Bronchial epithelial cell (primary cell): ENCODE results near the gene EXOC3L1. TPM values are rescaled to one million over a fixed set of nuclear protein-coding genes. Genes with fewer than 3 reads are reported as not detected.

Source experiments
- DNase-seq: peaks from one replicate; pipeline ENCODE4 v3.0.0-alpha.2; 2010; ENCODE audit warnings: low read depth
- FAIRE-seq: peaks from 2 replicates; lab custom pipeline; 2011; peaks lifted over from hg19 to GRCh38; lab: Jason Lieb, UNC
- H3K27me3 ChIP-seq: 2 replicates; pipeline ENCODE4 v1.5.1; 2011; ENCODE audit warnings: low read length; ENCODE audit not compliant: control insufficient read depth, insufficient read depth
- H3K36me3 ChIP-seq: 2 replicates; pipeline ENCODE4 v1.5.1; 2011; ENCODE audit warnings: low read length; ENCODE audit not compliant: control insufficient read depth, insufficient read depth
- H3K4me3 ChIP-seq: 2 replicates; pipeline ENCODE4 v1.5.1; 2011; ENCODE audit warnings: mild to moderate bottlenecking, low read depth, low read length, control low read depth
- CTCF ChIP-seq: IDR thresholded peaks from 2 replicates; pipeline ENCODE4 v1.5.1; 2011; ENCODE audit warnings: mild to moderate bottlenecking, moderate library complexity, low read length, control low read depth, inconsistent platforms; ENCODE audit not compliant: insufficient read depth, severe bottlenecking
- total RNA-seq: library from RNA; depleted of rRNA; stranded (reverse); fragments of >200 nt; gene quantifications from 2 replicates; pipeline ENCODE4 v1.2.1, GENCODE V29; 2014

Gene EXOC3L1
- total RNA-seq, 1 donor from 2014 or later: not detected

DNA sequence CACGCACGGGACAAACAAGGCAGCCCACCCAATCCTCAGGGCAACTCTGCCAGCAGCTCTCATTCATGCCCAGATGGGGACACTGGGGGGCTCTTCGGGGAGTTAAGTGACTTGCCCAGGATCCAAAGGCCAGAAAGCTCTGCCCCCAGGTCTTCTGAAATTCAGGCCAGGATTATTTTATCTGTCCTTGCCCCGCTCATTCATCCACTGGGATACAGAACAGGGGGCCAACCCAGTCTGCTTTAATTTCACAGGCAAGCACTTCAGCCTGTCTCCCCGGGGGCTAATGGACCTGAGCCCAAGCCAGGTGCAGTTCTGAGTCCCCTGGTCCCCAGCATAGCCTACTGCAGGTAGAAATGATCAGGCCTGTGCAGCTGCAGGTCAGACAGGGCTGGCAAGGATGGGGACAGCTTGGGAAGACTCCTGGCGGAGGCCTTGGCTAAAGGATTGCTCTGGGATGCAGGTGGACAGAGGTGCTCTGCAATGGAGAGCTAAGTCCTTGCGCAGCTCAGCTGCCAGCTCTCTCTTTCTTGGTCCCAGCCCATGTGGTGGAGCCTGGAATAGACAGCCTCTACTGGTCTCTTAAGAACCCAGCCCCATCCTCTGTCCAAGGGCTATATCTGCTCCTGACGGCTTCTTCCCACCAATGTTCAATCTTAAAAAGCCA, 38.4 kb downstream of the EXOC3L1 start:
- DNase-seq (no peak), FAIRE-seq (no peak)
- Histone ChIP-seq H3K27me3 (no peaks in the 10 kb centered on the region), H3K36me3 (peaks cover 3% of the 10 kb centered on the region), H3K4me3 (no peak overlapping the region)
- TF ChIP-seq CTCF: no peak

GRCh38 chr16:67150833-67151396, 39.0 kb downstream of the EXOC3L1 start, which contains the start of gene B3GNT9:
TSS of gene B3GNT9 (minus strand) at chr16:67150998. CDS start at chr16:67150485, 513 bp downstream.
- Histone ChIP-seq H3K4me3 (peak within 1 kb of the TSS; percentile 58), H3K36me3 (peaks cover 4% of the 10 kb centered on the region), H3K27me3 (no peaks in the 10 kb centered on the region)
- no peak for TF ChIP-seq CTCF
- DNase-seq (peak; percentile 38), FAIRE-seq (no peak)

DNA sequence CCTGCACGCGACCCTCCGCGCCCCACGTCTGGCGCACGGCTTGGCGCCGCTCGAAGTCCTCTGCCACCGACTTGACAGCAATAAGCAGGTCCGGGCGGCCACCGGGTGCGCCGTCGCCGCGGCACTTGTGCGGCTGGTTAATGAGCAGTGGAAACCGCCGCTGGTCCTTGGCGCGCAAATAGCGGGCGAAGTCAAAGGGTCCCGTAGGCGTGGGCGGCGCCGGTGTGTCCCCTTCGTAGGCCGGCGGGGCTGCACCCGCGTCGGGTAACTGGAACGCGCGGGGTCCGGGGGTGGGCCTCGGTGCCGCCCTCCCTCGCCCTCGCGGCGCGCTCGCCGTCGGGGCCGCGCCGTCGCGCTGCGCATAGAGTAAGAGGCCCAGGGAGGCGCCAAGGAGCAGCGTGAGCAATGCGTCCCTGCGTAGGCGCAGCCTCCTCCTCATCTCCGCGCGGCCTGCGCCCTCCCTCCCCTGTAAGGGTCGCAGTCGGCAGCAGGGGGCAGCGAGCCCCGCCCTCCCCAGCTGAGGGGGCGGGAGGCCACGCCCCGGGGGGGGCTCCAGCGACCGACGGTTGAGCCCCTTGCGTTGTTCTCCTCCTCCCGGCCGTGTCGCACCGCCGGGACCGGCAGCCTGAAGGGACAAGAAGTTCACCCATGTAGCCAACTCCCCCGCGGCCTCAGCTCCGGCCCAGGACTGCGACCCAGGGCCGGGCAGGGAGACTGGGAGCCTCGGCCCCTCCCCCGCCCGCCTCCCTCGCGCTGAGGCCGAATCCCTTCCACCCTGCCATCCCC, 39.7 kb downstream of the EXOC3L1 start:
- H3K4me3 ChIP-seq: peak overlapping the region; percentile 58
- no peak for FAIRE-seq
- peaks cover 6% of the 10 kb centered on the region for H3K36me3 ChIP-seq
- no peaks in the 10 kb centered on the region for H3K27me3 ChIP-seq
- TF ChIP-seq CTCF: peak; percentile 13
- DNase-seq: peak; percentile 15

DNA sequence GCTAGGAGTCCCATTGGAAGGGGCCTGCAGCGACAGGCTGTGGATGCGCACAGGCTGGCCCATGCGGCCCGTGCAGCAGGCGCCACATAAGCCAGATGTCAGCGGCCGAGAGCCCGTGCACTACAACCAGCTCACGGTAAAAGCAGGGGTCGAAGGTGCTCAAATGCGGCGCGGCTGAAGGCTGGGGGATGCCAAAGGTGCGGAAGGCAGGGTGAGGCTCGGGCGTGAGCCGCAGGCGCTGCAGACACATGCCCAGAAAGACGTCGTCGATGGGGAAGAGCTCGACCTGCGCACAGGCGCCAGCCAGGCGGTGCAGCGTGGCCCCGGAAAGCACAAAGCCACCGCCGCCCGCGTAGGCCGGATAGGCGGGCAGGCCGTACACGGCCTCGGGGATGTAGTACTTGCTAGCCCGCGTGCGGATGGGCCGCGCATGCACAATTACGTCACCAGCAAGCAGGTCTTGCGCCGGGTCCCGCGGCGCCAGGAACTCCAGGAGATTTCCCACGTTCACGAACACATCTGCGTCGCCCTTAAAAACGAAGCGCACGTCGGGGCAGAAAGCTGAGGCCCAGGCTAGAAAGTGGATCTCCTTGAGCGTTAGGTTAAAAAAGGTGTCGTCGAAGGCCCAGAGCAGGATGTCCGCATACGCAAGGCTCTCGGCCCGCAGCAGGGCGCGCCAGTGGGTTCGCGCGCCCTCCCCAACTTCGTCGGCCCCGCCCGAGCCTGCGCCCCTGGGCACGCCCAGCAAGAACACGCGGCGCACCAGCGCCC, 40.5 kb downstream of the EXOC3L1 start:
- no peak for DNase-seq
- H3K4me3 ChIP-seq: peak overlapping the region; percentile 58
- no peak for TF ChIP-seq CTCF
- H3K36me3 ChIP-seq: peaks cover 12% of the 10 kb centered on the region
- H3K27me3 ChIP-seq: no peaks in the 10 kb centered on the region
- no peak for FAIRE-seq

DNA sequence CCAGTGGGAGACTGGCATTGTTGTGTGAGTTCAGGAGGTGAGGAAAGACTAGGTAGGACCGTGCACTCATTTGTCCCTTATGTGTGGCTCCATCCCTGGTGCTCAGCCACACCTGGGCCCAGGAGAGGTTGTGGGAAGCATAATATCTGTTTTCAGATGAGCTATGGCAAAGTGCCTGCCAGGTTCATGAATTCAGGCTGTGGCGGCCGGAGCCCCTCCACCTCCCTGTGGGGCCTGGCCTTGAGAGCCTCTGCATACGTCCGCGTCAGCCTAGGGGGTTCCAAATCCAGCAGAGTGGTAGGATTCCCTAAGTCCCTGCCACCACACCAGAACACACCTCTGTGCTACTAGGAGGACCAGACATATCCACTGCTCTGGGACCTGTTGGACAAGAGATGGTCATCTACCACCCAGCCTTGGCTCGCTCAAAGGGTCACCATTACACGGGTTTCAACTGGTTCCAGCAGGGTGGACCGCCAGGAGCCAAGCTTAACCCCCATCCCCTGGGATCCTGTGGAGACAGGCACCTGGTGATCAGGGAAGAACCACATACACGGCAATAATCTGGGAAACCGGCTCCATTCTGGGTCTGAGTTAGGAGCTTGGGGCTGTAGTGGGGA, 41.2 kb downstream of the EXOC3L1 start:
- Histone ChIP-seq H3K27me3 (no peaks in the 10 kb centered on the region), H3K4me3 (no peak overlapping the region), H3K36me3 (peaks cover 12% of the 10 kb centered on the region)
- TF ChIP-seq CTCF: no peak
- FAIRE-seq (no peak), DNase-seq (no peak)
